VCaP (cell line): ENCODE data around the gene CYB5D1.
A peak's percentile ranks its signal among the peaks of the same experiment; 100 is the strongest.

Experiments used
- H3K27ac ChIP-seq: fragments of 450-650 bp; 2 replicates; pipeline ENCODE4 v1.5.1; 2017
- TF ChIP-seq, protein P1 (sequence below): fragments of 450-650 bp; conservative IDR thresholded peaks from 2 replicates; pipeline ENCODE4 v1.5.1; 2017; ENCODE audit warnings: mild to moderate bottlenecking, moderate library complexity

CYB5D1 gene

DNA sequence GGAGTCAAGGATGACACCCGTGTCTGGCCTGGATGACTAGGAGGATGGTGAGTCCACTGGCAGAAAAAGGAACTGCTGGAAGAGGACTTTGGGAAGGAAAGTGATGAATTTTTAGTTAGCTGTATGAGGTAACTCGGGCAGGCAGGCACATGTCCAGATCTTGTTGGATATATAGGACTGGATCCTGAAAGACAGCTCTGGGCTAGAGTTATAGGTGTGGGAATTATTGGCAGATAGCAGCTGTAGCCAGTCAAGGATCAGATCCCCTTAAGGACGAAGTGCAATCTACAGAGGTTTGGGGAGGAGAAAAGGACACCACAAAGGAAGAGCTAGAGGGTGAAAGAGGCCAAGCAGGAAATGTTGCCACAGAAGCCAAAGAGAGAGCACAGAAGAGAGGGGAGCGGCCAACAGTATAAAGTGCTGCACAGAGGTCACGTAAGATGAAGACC lies 10.1 kb downstream of the CYB5D1 start:
- TF ChIP-seq, protein P1, sequence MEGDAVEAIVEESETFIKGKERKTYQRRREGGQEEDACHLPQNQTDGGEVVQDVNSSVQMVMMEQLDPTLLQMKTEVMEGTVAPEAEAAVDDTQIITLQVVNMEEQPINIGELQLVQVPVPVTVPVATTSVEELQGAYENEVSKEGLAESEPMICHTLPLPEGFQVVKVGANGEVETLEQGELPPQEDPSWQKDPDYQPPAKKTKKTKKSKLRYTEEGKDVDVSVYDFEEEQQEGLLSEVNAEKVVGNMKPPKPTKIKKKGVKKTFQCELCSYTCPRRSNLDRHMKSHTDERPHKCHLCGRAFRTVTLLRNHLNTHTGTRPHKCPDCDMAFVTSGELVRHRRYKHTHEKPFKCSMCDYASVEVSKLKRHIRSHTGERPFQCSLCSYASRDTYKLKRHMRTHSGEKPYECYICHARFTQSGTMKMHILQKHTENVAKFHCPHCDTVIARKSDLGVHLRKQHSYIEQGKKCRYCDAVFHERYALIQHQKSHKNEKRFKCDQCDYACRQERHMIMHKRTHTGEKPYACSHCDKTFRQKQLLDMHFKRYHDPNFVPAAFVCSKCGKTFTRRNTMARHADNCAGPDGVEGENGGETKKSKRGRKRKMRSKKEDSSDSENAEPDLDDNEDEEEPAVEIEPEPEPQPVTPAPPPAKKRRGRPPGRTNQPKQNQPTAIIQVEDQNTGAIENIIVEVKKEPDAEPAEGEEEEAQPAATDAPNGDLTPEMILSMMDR, result no peak
- no peak overlapping the region for H3K27ac ChIP-seq

DNA sequence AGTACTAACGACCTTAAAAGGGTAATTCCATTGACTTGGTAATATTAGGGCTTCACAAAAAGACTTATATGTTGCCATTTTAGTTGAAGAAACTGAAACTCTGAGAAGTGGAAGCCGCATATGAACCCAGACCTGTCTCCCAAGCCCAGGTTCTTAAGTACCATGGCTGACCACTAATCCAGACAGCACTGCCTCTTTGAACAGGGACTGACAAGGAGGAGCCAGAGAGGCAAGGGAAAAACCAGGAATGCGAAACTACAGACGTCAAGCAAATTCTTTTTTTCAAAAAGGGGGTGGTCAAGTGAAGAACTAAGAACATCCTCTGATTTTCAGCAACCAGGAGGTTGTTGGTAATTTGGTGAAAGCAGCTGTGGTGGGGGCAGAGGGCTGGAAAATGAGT lies 15.2 kb downstream of the CYB5D1 start:
- TF ChIP-seq, protein P1, result no peak
- no peak overlapping the region for H3K27ac ChIP-seq

DNA sequence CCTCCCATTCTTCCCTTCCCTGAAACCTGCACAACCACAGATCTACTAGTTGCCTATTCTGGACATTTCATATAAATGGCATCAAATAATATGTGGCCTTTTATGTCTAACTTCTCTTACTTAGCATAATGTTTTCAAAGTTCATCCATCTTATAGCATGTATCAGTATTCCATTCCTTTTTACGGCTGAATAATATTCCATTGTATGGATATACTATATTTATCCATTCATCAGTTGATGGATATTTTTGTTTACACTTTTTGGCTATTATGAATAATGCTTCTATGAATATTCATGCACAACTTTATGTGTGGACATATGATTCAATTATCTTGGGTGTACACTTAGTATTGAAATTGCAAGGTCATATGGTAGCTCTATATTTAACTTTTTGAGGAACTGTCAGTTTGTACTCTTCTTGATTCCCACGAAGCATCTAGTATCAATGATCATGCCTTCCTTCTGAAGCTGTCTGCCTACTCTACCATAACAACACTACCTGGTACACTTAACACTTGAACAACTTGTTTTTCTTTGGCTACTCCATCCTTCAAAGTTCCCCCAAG lies 18.1 kb downstream of the CYB5D1 start:
- TF ChIP-seq, protein P1, result no peak
- H3K27ac ChIP-seq, result no peak overlapping the region

DNA sequence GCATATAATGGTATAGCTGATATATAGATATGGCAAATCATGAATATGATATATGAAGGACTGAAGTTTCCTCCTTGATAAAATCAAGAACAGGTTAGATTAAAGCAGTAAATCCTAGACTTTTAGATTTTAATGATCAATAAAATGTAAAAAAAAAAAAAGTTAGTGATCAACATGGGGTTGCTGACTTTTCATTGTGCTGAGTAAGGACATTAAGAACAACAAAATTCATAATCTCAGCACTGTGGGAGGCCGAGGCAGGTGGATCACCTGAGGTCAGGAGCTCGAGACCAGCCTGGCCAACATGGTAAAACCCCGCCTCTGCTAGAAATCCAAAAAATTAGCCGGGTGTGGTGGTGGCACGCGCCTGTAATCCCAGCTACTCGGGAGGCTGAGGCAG lies 20.4 kb downstream of the CYB5D1 start:
- TF ChIP-seq, protein P1, result no peak
- H3K27ac ChIP-seq, result no peak overlapping the region

DNA sequence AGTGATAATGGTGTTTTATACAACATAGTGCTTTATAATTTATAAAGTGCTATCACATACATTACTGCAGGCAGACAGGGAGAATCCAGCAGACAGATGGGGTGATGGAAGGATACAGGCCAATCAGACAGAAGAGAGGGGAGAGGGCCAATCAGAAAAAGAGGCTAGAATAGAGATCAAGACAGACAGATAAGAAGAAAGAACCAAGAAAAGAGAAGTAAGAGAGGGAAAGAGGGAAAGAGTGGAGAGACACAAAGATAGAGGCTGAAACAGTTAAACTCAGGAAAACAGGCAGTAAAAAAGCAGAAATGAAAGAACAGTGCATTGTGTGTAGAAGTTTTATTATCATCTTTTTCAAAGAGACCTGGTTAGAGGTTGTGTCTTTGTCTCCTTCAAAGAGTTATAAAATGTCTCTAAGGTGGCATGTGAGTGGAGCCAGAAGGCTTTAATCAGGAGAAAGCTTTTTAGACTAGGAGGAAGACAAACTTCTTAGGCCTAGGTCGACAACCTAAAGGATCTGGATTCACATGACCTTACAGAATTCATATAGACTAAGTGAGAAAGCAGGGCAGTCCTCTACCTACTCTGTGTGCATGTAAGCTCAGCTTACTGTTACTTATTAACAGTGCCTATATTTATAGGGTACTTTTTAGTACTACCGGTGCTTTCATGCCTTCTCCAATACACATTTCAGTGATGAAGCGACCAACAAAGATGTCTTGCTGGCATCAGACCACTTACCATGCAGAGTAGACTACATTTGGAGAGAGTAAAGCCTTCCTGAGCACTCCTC lies 22.5 kb downstream of the CYB5D1 start:
- TF ChIP-seq, protein P1, result no peak
- peak overlapping the region; percentile 97 for H3K27ac ChIP-seq

DNA sequence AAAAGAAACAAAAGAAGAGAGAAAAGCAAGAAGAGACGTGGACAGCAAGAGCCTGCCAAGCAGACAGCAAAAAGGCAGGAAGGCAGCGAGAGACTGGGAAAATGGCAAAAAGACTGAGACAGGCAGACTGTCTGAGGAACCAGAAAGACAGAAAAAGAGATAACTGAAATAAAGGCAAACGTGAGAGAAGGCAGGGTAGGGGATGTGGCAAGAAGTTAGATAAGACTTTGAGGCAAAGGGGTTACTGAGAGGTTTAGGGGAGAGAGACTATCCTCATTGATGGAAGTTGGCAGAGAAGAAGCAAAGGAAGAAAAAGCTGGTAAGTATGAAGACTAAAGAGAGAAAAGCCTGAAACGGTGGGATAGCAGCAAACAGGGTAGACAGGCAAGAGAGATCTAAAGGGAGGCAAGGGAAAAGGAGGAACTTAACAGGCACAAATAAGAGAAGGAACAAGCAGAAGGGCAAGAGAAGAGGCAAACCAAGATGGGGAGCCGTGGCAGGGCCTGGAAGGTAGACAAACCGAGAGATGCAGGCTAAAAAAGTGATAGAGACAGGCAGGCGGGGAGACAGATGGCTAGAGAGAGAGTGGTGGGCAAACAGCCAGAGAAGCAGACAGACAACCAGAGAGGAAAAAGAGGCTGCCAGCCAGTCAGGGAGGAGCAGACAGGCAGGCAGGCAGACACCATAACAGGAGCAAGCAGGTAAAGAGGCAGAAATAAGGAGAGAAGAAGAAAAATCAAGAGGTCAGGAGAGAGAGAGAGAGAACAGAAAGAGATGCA lies 23.7 kb downstream of the CYB5D1 start:
- peak overlapping the region; percentile 97 for H3K27ac ChIP-seq
- TF ChIP-seq, protein P1, result no peak

DNA sequence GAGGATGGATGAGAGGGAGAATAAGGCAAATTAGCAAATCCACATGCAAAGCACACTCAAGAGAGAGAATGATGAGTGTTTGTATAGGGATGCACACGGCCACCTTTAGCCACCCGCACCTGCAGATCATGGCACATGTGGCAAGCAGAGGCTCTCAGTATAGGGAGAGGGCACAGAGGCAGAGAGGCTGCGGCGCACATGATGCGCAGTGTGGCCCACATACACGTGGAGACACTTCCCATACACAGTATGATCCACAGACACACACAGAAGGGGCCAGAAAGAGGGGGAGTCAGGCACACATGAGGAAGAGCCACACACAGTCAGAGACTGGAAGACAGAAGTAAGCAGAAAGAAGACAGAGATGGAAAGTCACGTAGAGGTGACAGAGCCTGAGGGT lies 24.3 kb downstream of the CYB5D1 start:
- peak overlapping the region; percentile 97 for H3K27ac ChIP-seq
- TF ChIP-seq, protein P1, result no peak
